Measurements from ENCODE around the gene MACROD2.

Gene MACROD2

GRCh38 chr20:14883324-14883723 lies 888.0 kb downstream of the MACROD2 start:
- FAIRE-seq (no peak), DNase-seq (ENCODE audit: insufficient read length, low spot score) (no peak)
- no peak for TF ChIP-seq CTCF (IDR thresholded peaks at IDR 0.05; ENCODE audit: insufficient read depth, missing control alignments)

GRCh38 chr20:14885661-14886060 lies 890.3 kb downstream of the MACROD2 start:
- FAIRE-seq (no peak), DNase-seq (ENCODE audit: insufficient read length, low spot score) (no peak)
- no peak for TF ChIP-seq CTCF (IDR thresholded peaks at IDR 0.05; ENCODE audit: insufficient read depth, missing control alignments)

- no peak for TF ChIP-seq CTCF (IDR thresholded peaks at IDR 0.05; ENCODE audit: insufficient read depth, missing control alignments)
- FAIRE-seq (no peak), DNase-seq (ENCODE audit: insufficient read length, low spot score) (no peak)
These were observed 892.8 kb downstream of the MACROD2 start for GRCh38 chr20:14888134-14888533.

GRCh38 chr20:14889496-14890255 lies 894.4 kb downstream of the MACROD2 start:
- no peak for FAIRE-seq
- TF ChIP-seq CTCF (IDR thresholded peaks at IDR 0.05; ENCODE audit: insufficient read depth, missing control alignments): no peak

GRCh38 chr20:14890713-14891112 lies 895.4 kb downstream of the MACROD2 start:
- TF ChIP-seq CTCF (IDR thresholded peaks at IDR 0.05; ENCODE audit: insufficient read depth, missing control alignments): no peak
- FAIRE-seq: no peak
- no peak for DNase-seq (ENCODE audit: insufficient read length, low spot score)

More at GRCh38 chr20:14889496-14890255, 894.4 kb downstream of the MACROD2 start:
- DNase-seq (ENCODE audit: insufficient read length, low spot score): no peak

- no peak for TF ChIP-seq CTCF (IDR thresholded peaks at IDR 0.05; ENCODE audit: insufficient read depth, missing control alignments)
- DNase-seq (ENCODE audit: insufficient read length, low spot score) (no peak), FAIRE-seq (no peak)
These were observed 897.5 kb downstream of the MACROD2 start for GRCh38 chr20:14892782-14893181.

- no peak for FAIRE-seq
- TF ChIP-seq CTCF (IDR thresholded peaks at IDR 0.05; ENCODE audit: insufficient read depth, missing control alignments): no peak
- DNase-seq (ENCODE audit: insufficient read length, low spot score): no peak
These were observed 901.3 kb downstream of the MACROD2 start for GRCh38 chr20:14896569-14896968.

Measured in D721Med (cell line).